Measurements from ENCODE around the gene C4B.

GRCh38 chr6:32045811-32046449 lies 31.3 kb downstream of the C4B start:
- TF ChIP-seq, protein P1, sequence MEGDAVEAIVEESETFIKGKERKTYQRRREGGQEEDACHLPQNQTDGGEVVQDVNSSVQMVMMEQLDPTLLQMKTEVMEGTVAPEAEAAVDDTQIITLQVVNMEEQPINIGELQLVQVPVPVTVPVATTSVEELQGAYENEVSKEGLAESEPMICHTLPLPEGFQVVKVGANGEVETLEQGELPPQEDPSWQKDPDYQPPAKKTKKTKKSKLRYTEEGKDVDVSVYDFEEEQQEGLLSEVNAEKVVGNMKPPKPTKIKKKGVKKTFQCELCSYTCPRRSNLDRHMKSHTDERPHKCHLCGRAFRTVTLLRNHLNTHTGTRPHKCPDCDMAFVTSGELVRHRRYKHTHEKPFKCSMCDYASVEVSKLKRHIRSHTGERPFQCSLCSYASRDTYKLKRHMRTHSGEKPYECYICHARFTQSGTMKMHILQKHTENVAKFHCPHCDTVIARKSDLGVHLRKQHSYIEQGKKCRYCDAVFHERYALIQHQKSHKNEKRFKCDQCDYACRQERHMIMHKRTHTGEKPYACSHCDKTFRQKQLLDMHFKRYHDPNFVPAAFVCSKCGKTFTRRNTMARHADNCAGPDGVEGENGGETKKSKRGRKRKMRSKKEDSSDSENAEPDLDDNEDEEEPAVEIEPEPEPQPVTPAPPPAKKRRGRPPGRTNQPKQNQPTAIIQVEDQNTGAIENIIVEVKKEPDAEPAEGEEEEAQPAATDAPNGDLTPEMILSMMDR (IDR thresholded peaks at IDR 0.05), result no peak
- TF ChIP-seq POLR2A (IDR thresholded peaks at IDR 0.05), result no peak

Data from breast epithelium (tissue), 3 donors.